HG02759 (cell line): ENCODE measurements around the gene INPP5D.
"Not testable (repeated sequence)": the region's sequence is repeated elsewhere in the genome, so short reads cannot be mapped to it uniquely, and the experiment has no call there.

Source experiments
- ATAC-seq: cut with Tn5 transposase; IDR thresholded peaks from one replicate; pipeline ENCODE4 v1.9.1; 2021; ENCODE audit warnings: mild to moderate bottlenecking, moderate library complexity; ENCODE audit not compliant: unreplicated experiment

The INPP5D gene

DNA sequence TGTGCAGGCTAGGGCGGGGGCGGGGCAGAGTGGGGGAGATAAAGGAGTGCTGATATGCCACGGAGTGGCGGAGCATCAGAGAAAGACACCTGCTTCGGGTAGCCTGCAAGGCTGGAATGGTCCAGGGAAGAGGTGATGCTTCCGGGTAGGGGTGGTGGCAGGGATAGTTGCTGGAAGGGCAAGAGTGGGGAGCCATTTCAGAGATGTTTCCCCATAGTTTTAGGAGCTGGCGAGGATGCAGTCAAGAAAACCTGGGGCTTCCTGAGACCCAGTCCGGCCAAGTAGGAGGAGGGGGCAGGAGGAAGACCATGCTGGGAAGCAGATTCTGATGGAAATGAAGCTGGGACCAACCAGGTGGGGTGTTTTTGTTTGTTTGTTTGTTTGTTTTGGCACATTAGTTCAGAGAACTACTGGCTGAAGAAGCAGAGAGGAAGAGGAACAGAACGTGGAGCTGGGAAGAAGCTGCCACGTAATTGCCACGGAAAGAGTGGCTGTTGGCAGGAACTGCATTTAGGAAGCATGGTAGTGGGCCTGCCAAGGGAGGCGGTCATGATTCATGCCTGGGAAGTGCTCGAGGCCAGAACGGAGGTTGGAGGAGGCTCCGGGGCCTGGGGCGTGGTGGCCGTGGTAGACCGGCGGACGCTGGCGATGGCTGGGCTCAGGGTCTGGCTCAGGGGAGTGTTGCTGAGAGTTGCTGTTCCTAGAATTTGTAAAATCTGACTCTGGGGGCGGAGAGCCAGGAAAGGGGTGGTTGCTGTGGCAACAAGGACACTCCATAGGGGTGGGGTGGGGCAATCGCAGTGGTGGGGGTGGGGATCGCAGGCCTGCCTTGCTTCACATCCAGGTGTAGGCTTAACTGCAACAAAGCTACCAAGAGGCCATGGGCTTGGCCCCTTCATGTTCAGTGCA lies 8.6 kb upstream of the INPP5D start:
- no peak for ATAC-seq

DNA sequence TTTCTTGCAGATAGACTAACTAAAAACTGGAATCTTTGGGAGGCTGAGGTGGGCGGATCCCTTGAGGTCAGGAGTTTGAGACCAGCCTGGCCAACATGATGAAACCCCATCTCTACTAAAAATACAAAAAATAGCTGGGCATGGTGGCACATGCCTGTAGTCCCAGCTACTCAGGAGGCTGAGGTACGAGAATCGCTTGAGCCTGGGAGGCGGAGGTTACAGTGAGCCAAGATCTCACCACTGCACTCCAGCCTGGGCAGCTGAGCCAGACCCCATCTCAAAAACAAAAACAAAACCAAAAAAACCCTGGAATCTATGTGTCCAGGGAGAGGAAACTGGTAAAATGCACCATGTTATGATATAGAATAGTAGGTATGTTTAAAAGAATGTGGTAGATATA lies 7.6 kb upstream of the INPP5D start:
- not testable (repeated sequence) for ATAC-seq

DNA sequence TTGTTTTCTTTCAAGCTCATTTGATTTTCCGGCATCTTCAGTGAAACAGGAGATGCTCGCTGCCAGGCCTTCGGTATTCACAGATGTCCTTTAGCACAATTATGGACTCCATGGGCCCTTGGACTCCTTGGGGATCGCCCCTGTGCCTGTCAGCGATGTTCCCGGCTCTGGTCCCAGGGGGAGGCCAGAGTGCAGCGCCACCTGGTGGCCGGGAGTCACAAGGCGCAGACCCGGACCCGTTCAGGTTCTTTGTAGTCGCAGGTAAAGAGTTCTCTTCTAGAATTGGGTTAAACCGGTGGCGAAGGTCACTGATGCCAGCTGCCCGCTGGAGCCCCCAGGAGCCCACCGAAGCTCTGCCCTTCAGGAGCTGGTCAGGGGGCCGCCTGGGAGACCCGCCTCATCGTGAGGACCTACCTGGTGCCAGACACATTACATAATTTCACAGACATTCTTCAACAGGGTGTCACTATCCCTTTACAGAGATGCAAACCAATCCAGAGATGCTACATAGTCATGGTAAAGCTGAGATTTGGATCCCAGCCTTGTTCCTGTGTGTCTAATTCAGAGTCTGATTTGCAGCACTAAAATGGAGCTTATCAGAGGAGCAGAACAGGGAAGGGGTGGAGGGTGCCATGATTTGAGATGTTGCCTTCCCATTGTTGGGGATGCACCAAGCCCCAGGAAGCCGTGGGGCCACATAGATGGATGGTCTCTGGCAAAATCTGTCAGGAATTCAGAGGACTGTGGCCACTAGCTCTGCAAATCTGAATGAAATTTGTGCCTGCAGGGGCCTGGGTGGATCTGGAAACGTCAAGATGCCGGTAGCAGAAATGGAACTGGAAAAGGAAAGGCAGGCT lies 6.0 kb upstream of the INPP5D start:
- ATAC-seq, result peak; percentile 65

DNA sequence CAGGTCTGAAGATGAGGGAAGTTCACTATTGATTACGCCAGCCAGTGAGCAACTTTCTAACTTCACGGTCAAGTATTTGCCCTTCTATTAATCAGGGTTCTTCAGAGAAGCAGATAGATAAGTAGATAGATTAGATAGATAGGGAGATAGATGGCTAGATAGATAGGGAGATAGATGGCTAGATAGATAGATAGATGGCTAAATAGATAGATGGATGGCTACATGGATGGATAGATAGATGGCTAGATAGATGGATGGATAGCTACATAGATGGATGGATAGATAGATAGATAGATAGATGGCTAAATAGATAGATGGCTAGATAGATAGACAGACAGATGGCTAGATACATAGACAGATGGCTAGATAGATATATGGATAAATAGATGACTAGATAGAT lies 4.8 kb upstream of the INPP5D start:
- no peak for ATAC-seq

DNA sequence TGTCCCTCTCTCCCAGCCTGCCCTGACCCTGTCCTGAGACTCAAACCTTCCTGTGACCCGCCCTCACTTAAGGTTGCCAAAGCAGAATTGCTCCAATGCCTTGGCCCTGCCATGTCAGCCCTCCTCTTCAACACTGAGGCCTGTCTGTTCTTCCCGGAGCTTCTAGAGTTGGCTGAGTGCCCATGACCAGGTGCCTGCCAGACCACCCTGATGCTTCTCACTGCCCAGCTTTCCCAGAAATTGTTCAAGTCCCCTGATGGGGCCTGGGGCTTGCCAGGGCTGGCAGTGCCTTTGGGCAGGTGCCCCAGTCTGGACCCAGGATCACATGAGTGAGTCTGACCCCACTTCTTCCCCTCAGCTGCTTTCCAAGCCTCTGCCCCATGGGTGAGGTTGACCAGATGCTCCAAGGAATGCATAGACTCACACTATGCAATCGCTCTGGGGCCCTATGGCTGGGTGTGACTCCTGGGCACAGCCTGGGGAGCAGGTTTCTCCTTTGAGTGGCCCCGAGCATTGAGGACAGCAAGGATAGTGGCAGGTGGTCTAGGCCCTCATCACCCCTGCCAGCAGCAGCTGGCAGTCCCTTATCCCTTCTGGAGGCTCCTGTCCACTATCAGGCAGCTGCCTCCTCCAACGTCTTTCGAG lies 3.1 kb upstream of the INPP5D start:
- no peak for ATAC-seq

DNA sequence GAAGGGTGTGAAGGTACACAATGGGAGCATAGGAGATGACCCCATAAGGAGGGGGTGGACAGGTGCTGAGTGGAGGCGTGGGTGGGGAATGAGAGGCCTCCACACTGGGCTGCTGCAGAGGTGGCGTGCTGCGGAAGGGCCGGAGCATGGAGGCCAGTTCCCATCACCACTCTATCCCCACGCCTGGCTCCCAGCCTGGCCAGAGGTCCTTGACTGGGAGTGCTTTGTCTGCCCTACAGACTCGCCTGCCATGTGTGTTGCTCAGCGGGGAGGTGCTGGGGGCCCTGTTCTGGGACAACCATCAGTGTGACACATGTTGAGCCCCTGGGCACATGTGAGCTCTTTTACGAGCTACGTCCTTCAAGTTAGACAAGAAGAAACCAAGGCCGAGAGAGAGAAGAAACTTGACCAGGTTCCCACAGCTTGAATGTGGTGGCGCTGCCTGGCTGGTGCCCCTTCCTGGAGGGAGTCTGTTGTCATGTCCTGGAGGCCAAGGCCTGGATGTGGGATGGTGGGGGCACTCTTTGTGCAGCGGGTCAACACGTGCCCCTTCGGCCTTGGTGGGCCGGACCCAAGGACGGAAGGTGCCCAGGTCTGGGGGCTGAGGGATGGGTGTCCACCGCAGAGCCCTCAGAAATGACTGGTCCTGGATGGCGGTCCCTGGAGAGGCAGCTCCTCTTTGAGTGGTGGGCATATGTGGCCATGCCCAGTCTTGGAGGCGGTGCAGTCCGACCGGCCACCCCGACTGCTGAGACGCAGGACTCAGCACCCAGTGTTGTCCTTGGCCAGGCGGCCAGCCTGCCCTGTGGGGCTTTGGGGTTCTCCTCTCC lies 1.2 kb upstream of the INPP5D start:
- no peak for ATAC-seq

DNA sequence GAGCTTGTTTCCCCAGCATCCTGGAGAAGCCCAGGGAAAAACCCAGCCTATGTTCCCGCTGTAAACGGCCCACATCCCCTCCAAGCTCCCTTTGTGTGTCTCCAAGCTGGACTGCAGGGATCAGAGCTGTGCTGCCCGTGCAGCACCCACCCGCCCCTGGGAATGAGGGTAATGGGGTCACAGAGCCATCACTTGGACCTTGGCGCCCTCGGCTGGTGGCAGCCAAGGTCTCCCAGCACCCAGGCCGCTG lies 670 bp upstream of the INPP5D start:
- ATAC-seq, result no peak

DNA sequence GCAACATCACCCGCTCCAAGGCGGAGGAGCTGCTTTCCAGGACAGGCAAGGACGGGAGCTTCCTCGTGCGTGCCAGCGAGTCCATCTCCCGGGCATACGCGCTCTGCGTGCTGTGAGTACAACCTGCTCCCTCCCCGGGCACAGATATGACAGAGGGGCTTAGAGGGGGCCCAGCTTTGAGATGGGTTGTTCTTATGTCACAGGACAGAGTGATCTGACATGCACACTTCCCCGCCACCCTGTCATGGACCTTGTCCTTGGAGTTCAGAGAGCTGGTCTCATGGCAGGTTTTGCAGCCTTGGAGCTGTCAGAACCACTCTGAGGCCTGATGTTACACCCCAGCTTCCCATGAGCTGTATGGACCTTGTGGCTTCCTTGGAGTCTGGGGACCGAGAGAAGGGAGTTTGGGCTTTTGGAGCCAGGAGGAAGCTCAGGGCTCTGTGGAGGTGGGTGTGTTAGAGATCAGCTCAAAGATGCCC lies 398 bp downstream of the INPP5D start:
- ATAC-seq, result no peak

DNA sequence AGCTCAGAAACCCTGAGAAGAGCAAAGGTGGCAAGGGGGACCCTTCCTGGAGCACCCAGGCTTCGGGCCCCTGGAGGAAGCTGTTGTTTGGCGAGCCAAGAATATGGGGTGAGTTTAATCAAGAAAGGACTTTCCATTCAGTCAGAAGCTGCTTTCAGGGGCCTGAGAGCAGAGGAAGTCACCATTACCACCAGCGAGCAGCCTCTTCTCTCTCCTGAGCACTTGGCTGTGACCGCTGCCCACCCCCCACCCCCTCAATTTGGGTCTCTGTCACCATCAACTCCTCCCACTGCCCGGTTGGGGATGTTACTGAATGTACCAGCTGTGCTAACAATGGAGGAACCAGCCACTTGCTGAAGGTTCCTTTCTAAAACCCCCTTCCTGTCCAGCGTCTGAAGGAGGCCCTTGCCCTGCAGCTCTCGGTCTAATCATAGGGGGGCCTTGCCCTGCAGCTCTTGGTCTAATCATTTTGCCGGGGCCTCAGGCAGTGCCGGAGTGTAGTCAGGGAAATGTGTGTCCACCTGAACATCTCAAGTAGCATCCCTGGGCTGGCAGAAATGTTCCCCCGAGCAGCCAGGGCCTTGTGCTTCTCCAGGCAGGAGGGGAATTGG lies 943 bp downstream of the INPP5D start:
- ATAC-seq, result peak; percentile 15

DNA sequence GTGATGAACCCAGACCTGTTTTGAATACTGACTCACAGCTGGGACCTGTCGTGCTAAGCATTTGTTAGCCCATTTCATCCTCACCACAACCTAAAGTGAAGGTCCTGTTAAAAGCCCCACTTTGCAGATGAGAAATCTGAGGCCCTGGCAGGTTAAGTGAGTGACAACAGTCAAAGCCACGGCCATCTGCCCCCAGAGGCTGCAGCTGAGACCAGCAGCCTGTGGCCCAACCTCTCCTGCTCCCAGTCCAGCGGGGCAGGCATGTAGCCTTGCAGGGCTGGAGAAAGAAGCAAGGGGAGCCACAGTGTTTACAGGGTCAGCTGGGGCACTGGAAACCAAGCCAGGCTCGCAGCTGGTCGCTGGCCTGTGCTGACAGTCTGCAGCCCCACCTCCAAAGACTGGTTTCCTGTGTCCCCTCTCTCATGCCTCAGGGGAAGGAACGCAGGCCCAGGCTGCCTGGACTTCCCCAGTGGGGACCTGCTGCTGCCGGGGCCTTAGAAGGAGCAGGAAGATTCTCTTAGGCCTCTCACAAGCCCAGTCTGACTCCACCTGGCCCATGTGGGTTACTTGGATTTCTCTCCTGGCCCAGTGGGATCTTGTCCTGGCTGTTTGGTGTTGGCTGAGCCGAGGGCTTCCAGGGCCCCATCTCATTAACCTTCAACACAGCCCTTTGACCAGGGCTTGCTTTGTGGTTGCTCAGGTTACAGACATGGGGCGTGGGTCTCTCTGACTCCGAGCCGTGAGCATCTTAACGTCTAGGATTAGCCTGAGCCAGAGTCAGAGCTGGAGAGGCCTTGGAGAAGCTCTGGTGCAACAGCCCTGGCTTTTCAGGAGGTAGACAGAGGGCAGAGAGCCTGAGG lies 1.7 kb downstream of the INPP5D start:
- peak; percentile 15 for ATAC-seq

DNA sequence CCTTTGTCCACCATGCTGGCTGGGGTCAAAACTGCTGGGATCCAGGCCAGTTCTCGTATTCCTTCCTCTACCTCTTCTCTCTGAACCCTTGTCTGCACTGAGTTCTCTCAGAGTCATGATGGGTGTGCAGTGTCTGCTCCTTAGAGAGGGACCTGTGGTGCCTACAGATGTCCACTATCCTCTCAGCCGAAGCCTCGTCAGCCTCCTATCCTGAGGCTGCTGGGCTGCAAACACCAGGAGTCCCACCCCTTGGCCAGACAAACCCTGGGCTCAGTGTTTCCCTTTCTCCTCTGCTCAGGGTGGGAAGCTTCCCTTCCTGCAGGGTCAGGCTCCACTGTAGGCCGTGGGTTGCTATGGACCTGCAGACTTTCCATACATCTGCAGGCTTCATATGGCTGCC lies 2.3 kb downstream of the INPP5D start:
- ATAC-seq, result no peak

DNA sequence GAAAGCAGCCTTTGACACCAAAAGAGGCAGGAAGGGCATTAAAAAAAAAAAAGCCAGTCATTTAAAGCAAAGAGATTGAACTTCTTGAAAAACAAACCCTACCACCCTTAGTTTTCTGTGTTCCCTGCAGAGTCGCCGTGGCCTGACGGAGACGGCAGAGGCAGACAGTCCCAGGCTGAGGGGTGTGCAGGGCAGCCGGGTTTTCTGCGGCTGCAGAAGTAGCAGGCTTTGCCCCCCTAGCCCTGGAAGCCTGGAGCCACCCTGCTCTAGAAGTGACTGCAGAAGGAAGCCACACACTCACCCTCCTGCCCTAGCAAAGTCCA lies 2.8 kb downstream of the INPP5D start:
- ATAC-seq, result no peak

DNA sequence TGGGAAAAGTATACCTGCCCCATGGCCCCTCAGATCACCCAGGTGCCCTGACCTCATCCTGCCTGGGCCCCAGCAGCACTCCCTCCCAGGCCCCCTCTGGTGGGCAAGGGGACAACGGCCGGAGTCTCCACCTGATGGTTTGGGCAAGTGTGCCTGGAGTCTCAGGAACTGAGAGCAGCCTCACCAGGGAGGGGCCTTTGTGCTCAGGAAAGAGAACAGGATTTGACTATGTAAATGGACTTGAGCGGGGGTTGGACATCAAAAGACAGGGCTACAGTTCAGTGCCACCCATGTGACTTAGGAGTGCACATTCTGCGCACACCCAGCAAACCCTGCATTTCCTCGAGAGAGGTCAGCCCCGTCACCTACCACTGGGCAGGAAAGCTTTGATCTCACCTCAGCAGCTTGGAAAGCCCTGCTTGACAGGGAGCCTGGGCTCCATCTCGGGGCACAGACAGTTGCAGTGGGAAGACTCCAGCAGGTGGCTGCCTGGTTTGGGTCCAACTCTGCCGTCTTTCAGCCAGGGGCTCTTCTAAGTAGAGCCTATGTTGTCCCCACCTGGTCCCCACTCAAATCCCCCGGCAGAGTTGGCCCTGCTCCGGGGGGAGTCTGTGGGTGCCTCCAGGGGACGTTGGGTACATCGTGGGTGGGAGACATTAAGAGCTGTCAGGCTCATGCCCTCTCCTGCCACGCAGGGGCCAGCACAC lies 3.3 kb downstream of the INPP5D start:
- ATAC-seq, result peak; percentile 49

DNA sequence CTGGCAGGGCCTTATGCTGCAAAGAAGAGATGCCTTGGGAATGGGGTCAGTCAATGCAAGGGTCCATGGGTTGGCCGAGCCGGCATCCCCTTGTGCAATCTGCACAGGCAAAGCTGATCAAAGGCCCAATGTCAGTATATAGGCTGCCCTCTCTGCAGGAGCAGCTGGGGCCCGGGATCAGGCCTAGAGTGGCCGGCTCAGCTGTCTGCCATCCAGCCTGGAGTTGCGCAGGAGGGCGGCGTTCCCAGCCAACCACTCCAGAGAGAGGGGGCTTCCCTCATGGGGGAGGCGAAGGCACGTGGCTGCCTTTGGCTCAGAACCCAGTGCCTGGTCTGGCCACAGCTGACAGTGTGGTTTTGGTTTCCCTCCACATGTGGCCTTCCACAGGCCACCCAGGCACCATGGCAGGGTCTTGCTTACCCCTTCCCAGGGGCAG lies 3.9 kb downstream of the INPP5D start:
- no peak for ATAC-seq

DNA sequence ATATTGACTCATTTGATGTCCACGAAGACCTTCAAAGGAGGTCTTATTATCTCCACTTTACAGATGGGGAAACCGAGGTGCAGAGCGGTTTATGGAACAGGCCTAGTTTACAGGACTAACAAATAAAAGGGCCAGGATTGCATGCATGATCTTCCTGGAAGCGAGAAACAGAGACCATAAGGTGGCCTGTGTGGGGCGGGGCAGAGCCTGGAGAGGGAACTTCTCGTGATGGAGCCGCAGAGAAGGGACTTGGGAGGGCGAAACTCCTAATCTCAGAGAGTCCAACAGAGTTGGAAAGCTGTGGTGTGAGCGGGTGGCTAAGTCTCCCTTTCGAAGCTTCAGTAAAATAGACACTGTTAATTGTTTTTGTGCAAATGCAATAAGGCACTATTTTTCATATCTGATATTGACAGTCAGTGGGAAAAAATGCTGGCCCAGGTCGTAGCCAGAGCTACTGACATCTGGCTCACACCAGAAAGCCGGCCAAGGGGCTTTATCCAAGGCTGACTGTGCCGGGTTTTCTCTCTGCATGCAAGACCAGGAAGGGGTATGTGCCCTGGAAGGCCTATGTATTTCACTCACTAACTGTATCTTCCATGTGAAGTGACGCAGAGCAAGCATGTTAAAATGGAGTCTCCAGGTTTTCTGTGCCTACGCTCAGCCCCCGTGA lies 4.5 kb downstream of the INPP5D start:
- ATAC-seq, result no peak

DNA sequence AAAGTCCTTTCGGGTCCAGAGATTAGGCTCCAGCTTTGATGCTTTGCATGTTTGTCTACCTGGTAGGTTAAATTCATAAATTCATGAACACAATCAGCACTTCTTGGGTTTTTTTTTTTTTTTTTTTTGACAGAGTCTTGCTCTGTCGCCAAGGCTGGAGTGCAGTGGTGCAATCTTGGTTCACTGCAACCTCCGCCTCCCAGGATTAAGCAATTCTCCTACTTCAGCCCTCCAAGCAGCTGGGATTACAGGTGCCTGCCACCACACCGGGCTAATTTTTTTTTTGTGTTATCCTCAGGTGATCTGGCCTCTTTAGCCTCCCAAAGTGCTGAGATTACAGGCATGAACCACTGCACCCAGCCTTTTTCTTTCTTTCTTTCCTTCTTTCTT lies 5.1 kb downstream of the INPP5D start:
- ATAC-seq, result not testable (repeated sequence)

DNA sequence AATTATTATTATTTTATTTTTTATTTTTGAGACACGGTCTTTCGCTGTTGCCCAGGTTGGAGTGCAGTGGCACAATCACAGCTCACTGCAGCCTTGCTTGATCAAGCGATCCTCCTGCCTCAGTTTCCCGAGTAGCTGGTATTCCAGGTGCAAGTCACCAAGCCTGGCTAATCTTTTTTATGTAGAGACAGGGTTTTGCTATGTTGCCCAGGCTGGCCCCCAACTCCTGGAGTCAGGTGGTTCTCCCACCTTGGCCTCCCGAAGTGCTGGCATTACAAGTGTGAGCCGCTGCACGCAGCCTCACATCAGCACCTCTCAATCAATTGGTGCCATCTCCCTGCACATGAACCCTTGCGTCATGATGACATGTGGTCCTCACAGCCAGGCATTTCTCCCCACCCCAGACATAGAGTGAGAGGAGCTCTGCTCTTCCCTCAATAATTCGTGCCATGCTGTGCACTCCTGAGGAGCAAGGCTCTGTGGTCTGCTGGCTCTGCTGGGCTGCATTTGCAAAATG lies 5.9 kb downstream of the INPP5D start:
- ATAC-seq, result no peak

DNA sequence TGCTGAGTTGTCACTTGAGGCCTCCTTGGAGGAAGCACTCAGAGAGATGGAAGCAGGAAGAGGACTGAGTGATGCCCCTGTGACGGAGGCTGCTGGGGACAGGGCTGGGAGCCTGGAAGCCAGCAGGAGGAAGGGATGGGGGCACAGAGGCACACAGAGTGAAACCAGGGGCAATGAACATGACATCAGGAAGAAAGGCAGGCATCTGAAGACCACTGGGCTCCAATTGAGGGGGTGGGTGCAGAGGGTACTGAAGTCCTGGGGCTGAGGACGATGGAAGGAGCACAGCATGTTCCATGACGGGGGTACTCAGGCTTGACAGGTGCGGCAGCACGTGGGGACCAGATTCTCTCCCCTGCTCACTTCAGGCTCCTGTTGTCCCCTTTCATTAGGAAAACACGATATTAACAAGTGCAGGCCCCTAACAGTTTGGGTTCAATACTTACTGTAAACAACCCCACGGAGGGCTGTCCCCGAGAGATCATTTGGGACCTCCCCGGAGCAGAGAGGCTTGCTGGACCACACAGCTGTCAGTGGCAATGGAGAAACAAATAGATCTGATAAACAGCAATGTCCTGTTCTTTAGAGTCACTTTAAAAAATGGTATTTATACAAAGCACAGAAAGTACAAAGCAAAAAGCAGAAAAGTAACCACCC lies 8.7 kb downstream of the INPP5D start:
- no peak for ATAC-seq
